Ishikawa (cell line): ENCODE results near the gene OR52M1.

Experiments
- CREB1 ChIP-seq: IDR thresholded peaks from 2 replicates; pipeline ENCODE4 v1.6.1; 2012; ENCODE audit warnings: low read depth
- EP300 ChIP-seq: IDR thresholded peaks from 2 replicates; pipeline ENCODE4 v1.6.1; 2012; ENCODE audit warnings: borderline replicate concordance
- RAD21 ChIP-seq: IDR thresholded peaks from 2 replicates; pipeline ENCODE4 v1.6.1; 2012; ENCODE audit warnings: low read depth
- TAF1 ChIP-seq: IDR thresholded peaks from 2 replicates; pipeline ENCODE4 v1.6.1; 2012; ENCODE audit warnings: low read depth, mild to moderate bottlenecking
- TF ChIP-seq, protein P1 (sequence below): IDR thresholded peaks from 2 replicates; pipeline ENCODE4 v1.6.1; 2012; ENCODE audit warnings: low read depth, mild to moderate bottlenecking
- TF ChIP-seq, protein P2 (sequence below): IDR thresholded peaks from 2 replicates; pipeline ENCODE4 v1.6.1; 2012

DNA sequence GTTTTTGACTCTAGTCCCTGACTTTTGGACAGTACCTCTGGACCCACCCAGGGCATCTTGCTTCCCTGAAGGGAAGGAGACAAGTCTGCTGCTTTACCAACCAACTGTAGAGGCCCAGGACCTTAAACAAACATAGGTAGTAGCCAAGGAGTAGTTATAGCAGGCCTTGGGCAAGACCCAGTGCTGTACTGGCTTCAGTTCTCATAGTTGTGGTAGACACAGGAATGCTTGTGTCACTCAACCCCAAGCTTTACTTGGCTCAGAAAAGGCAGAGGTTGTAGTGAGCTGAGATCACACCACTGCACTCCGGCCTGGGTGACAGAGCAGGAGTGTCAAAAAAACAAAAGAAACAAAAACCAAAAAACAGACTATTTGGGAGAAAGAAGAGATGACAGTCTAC, 21.3 kb upstream of the OR52M1 start:
- TF ChIP-seq EP300 (no peak), TAF1 (no peak), CREB1 (no peak), RAD21 (no peak)
- TF ChIP-seq, protein P1, sequence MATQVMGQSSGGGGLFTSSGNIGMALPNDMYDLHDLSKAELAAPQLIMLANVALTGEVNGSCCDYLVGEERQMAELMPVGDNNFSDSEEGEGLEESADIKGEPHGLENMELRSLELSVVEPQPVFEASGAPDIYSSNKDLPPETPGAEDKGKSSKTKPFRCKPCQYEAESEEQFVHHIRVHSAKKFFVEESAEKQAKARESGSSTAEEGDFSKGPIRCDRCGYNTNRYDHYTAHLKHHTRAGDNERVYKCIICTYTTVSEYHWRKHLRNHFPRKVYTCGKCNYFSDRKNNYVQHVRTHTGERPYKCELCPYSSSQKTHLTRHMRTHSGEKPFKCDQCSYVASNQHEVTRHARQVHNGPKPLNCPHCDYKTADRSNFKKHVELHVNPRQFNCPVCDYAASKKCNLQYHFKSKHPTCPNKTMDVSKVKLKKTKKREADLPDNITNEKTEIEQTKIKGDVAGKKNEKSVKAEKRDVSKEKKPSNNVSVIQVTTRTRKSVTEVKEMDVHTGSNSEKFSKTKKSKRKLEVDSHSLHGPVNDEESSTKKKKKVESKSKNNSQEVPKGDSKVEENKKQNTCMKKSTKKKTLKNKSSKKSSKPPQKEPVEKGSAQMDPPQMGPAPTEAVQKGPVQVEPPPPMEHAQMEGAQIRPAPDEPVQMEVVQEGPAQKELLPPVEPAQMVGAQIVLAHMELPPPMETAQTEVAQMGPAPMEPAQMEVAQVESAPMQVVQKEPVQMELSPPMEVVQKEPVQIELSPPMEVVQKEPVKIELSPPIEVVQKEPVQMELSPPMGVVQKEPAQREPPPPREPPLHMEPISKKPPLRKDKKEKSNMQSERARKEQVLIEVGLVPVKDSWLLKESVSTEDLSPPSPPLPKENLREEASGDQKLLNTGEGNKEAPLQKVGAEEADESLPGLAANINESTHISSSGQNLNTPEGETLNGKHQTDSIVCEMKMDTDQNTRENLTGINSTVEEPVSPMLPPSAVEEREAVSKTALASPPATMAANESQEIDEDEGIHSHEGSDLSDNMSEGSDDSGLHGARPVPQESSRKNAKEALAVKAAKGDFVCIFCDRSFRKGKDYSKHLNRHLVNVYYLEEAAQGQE, result no peak
- TF ChIP-seq, protein P2, sequence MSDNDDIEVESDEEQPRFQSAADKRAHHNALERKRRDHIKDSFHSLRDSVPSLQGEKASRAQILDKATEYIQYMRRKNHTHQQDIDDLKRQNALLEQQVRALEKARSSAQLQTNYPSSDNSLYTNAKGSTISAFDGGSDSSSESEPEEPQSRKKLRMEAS, result no peak
